Body of pancreas (tissue), 4 donors: ENCODE results near the gene MPO.

Experiments
- POLR2A ChIP-seq, 3 donors: fragments of 450-650 bp; IDR thresholded peaks; one replicate each; pipeline ENCODE4 v1.6.1; 2016; ENCODE audit warnings: antibody characterized with exemption in 3 of 3, mild to moderate bottlenecking in 2 of 3
- TF ChIP-seq, protein P1 (sequence below), 7 experiments: fragments of 450-650 bp in 4 of 7; fragments of 200-600 bp in 3 of 7; sonication (generic) in 3 of 7; IDR thresholded peaks; one replicate each; pipeline ENCODE4 v1.5.1; 2016 to 2019; ENCODE audit warnings: antibody characterized with exemption in 7 of 7

GRCh38 chr17:58324409-58325288, 43.9 kb upstream of the MPO start:
- TF ChIP-seq, protein P1, sequence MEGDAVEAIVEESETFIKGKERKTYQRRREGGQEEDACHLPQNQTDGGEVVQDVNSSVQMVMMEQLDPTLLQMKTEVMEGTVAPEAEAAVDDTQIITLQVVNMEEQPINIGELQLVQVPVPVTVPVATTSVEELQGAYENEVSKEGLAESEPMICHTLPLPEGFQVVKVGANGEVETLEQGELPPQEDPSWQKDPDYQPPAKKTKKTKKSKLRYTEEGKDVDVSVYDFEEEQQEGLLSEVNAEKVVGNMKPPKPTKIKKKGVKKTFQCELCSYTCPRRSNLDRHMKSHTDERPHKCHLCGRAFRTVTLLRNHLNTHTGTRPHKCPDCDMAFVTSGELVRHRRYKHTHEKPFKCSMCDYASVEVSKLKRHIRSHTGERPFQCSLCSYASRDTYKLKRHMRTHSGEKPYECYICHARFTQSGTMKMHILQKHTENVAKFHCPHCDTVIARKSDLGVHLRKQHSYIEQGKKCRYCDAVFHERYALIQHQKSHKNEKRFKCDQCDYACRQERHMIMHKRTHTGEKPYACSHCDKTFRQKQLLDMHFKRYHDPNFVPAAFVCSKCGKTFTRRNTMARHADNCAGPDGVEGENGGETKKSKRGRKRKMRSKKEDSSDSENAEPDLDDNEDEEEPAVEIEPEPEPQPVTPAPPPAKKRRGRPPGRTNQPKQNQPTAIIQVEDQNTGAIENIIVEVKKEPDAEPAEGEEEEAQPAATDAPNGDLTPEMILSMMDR (IDR thresholded peaks at IDR 0.05), result no peak
- TF ChIP-seq POLR2A (IDR thresholded peaks at IDR 0.05), result peak; percentile 30 to 55 (median 51)
